ENCODE data around the gene CFAP92. TPM values are rescaled to one million over a fixed set of nuclear protein-coding genes. Genes with fewer than 3 reads are reported as not detected.

CFAP92 gene
- total and polyA plus RNA-seq, 2 donors (not counting 1 experiment from before 2014, with no cell fraction given): not detected

- POLR2A ChIA-PET: no interaction called here
Observed at GRCh38 chr3:129007792-129008191, 13.9 kb upstream of the CFAP92 start.

DNA sequence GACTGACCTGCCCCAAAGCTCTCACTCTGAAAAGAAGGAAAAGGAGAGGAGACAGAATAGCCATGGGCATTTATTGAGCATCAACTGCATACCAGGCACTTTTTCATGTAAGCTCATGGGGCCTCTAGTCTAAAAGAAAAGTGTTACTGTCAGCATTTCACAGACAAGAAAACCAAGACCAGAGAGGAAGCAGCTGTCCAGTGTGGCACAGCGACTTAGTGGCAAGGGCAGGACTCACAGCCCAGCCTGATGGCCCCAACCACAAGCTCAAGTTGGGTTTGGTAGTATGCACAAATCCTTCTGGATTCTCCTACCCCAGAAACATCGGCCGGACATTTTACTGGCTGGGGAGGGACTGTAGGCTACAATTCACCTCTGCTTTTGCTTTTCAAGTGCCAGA, 13.0 kb upstream of the CFAP92 start:
- WGBS (ENCODE audit: insufficient coverage): 85% methylated on average over 3 of the region's 3 CpGs
- H3K9me3 Mint-ChIP-seq (ENCODE audit: insufficient read depth): no peaks in the 10 kb centered on the region
- no peaks in the 10 kb centered on the region for H4K20me1 ChIP-seq (ENCODE audit: control insufficient read depth, insufficient read depth, low read length, poor library complexity, severe bottlenecking)
- H3K27ac Mint-ChIP-seq: no peak overlapping the region
- no peak for ATAC-seq (ENCODE audit: low read depth)
- ChIA-PET POLR2A (no interaction called here), CTCF (interaction anchor here (0.6 to 2.8 kb wide), 4 partner anchors 9 to 133 kb away, joined by 3 to 9 read pairs (median 5); no protein-coding TSS in a partner anchor)
- H3K4me2 ChIP-seq (replicated peaks; ENCODE audit: low read depth, low read length, poor library complexity, severe bottlenecking): no peak overlapping the region
- H3K27me3 ChIP-seq (replicated peaks in 1 of 4; ENCODE audit: control extremely low read depth in 1 of 4, control insufficient read depth in 3 of 4, insufficient read depth in 4 of 4, low read length in 3 of 4): peaks cover 0 to 32% (median 19%) of the 10 kb centered on the region in 4 experiments
- H3K27ac ChIP-seq (ENCODE audit: low read length in 2 of 2): no peak overlapping the region
- H2AFZ ChIP-seq (ENCODE audit: insufficient read depth, low read depth, low read length, poor library complexity, severe bottlenecking): no peak overlapping the region
- peaks cover 18% of the 10 kb centered on the region for H3K4me1 Mint-ChIP-seq
- no peak overlapping the region for H3K9ac ChIP-seq (ENCODE audit: low read length)
- no peaks in the 10 kb centered on the region for H3K79me2 ChIP-seq (ENCODE audit: control insufficient read depth, insufficient read depth, low read length)
- no peak for DNase-seq
- TF ChIP-seq, protein P1, sequence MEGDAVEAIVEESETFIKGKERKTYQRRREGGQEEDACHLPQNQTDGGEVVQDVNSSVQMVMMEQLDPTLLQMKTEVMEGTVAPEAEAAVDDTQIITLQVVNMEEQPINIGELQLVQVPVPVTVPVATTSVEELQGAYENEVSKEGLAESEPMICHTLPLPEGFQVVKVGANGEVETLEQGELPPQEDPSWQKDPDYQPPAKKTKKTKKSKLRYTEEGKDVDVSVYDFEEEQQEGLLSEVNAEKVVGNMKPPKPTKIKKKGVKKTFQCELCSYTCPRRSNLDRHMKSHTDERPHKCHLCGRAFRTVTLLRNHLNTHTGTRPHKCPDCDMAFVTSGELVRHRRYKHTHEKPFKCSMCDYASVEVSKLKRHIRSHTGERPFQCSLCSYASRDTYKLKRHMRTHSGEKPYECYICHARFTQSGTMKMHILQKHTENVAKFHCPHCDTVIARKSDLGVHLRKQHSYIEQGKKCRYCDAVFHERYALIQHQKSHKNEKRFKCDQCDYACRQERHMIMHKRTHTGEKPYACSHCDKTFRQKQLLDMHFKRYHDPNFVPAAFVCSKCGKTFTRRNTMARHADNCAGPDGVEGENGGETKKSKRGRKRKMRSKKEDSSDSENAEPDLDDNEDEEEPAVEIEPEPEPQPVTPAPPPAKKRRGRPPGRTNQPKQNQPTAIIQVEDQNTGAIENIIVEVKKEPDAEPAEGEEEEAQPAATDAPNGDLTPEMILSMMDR (IDR thresholded peaks at IDR 0.05): no peak
- no peak for TF ChIP-seq EZH2 (IDR thresholded peaks at IDR 0.05; ENCODE audit: borderline replicate concordance, insufficient read depth, low read depth, low read length, poor library complexity, severe bottlenecking)
- no peak overlapping the region for H3K4me3 Mint-ChIP-seq
- no peaks in the 10 kb centered on the region for H3K36me3 ChIP-seq (replicated peaks in 1 of 2; ENCODE audit: control extremely low read depth in 1 of 2, control insufficient read depth in 1 of 2, extremely low read depth in 1 of 2, insufficient read depth in 2 of 2, low read length in 1 of 2)
- H3K27me3 Mint-ChIP-seq: peaks cover 42% of the 10 kb centered on the region
- H3K9me3 ChIP-seq (ENCODE audit: control extremely low read depth in 1 of 3, control insufficient read depth in 2 of 3, insufficient read depth in 1 of 3, low read length in 2 of 3): peaks cover 0 to 14% (median 0%) of the 10 kb centered on the region in 3 donors
- no peak overlapping the region for H3K4me3 ChIP-seq (ENCODE audit: control extremely low read depth in 1 of 5, extremely low read depth in 1 of 5, insufficient read depth in 1 of 5, low read depth in 2 of 5, low read length in 4 of 5)
- H3K4me1 ChIP-seq (ENCODE audit: control insufficient read depth in 2 of 2, insufficient read depth in 2 of 2, low read length in 2 of 2): peaks cover 19 to 20% of the 10 kb centered on the region in 2 donors
- intact Hi-C loops (cut with micrococcal nuclease): no loop called here

More at GRCh38 chr3:129007792-129008191, 13.9 kb upstream of the CFAP92 start:
- Mint-ChIP-seq H3K9me3 (ENCODE audit: insufficient read depth) (no peaks in the 10 kb centered on the region), H3K27ac (no peak overlapping the region), H3K4me3 (no peak overlapping the region), H3K27me3 (peaks cover 35% of the 10 kb centered on the region), H3K4me1 (peaks cover 11% of the 10 kb centered on the region)
- H3K9me3 ChIP-seq (ENCODE audit: control extremely low read depth in 1 of 3, control insufficient read depth in 2 of 3, insufficient read depth in 1 of 3, low read length in 2 of 3): peaks cover 0 to 7% (median 0%) of the 10 kb centered on the region in 3 donors
- H3K27me3 ChIP-seq (replicated peaks in 1 of 4; ENCODE audit: control extremely low read depth in 1 of 4, control insufficient read depth in 3 of 4, insufficient read depth in 4 of 4, low read length in 3 of 4): peaks cover 0 to 24% (median 11%) of the 10 kb centered on the region in 4 experiments
- DNase-seq (no peak), ATAC-seq (ENCODE audit: low read depth) (no peak)
- no peak overlapping the region for H2AFZ ChIP-seq (ENCODE audit: insufficient read depth, low read depth, low read length, poor library complexity, severe bottlenecking)
- no peak overlapping the region for H3K4me3 ChIP-seq (ENCODE audit: control extremely low read depth in 1 of 5, extremely low read depth in 1 of 5, insufficient read depth in 1 of 5, low read depth in 2 of 5, low read length in 4 of 5)
- no peaks in the 10 kb centered on the region for H4K20me1 ChIP-seq (ENCODE audit: control insufficient read depth, insufficient read depth, low read length, poor library complexity, severe bottlenecking)
- TF ChIP-seq, protein P1 (IDR thresholded peaks at IDR 0.05): no peak
- TF ChIP-seq EZH2 (IDR thresholded peaks at IDR 0.05; ENCODE audit: borderline replicate concordance, insufficient read depth, low read depth, low read length, poor library complexity, severe bottlenecking): no peak
- 25% methylated on average over 1 of the region's 2 CpGs for WGBS (ENCODE audit: insufficient coverage)
- H3K4me1 ChIP-seq (ENCODE audit: control insufficient read depth in 2 of 2, insufficient read depth in 2 of 2, low read length in 2 of 2): peaks cover 9 to 12% of the 10 kb centered on the region in 2 donors
- no peak overlapping the region for H3K27ac ChIP-seq (ENCODE audit: low read length in 2 of 2)
- no peaks in the 10 kb centered on the region for H3K79me2 ChIP-seq (ENCODE audit: control insufficient read depth, insufficient read depth, low read length)
- no peaks in the 10 kb centered on the region for H3K36me3 ChIP-seq (replicated peaks in 1 of 2; ENCODE audit: control extremely low read depth in 1 of 2, control insufficient read depth in 1 of 2, extremely low read depth in 1 of 2, insufficient read depth in 2 of 2, low read length in 1 of 2)
- intact Hi-C loops (cut with micrococcal nuclease): no loop called here
- no peak overlapping the region for H3K4me2 ChIP-seq (replicated peaks; ENCODE audit: low read depth, low read length, poor library complexity, severe bottlenecking)
- CTCF ChIA-PET: interaction anchor here (1.0 to 2.8 kb wide), 3 partner anchors 8 to 38 kb away, joined by 4 to 9 read pairs (median 6); no protein-coding TSS in a partner anchor
- H3K9ac ChIP-seq (ENCODE audit: low read length): no peak overlapping the region

Data from B cell (primary cell).